ENCODE results near the gene NFKB1.

NFKB1 gene

DNA sequence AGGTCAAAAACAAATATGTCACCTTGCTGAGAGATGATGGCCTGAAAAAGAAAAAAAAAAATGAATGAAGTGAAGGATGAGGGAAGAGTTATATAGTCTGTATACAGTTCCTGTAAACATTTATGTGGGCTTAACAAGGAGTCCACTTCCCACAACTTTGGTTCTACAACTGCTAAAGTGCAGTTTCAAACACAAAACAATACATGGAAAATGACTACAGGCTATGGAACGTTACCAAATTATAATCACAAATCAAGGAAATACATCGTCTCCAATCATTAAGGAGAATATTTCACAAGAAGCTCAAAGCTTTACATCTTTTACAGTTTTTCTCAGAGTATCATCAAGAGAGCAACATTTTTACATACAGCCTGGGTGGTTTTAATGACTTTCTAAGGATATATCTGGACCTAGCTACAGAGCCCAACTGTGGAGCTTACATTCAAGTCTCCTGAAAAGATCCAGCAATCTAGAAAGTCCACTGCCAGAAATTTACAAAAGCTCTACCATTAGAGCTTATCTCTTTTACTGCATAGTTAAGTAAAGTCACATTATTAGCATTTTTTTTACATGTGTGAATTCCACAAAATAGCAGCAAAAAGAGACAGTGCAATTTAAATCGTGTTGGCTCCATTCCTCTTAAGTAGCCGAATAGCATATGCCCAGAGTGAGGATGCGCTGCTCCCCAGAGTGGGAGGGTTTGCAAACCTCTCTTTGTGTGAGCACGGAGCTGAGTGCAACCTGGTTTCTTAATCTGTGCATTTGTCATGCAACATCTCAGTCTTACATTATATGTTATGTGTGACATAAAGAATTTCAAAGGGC is 131.3 kb downstream of the NFKB1 start:
- no peak for DNase-seq

DNA sequence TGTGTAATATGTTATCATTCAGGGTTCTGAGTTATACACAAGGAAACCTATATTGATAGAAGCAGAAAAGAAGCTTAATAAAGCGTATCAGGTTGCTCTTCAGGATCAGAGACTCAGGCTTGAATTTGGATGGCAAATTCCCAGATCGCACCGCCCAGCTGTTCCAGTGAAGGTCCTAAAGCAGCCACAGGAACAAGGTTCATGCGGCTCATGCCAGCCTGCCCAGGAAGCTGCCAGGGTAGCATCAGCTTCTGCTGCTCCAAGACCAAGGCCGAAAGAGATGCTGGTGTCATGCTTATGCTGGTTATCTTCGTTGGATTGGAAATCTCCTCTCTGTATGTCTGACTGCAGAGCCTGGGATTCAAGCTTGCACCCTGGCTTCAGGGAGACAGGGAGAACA is 131.9 kb downstream of the NFKB1 start:
- DNase-seq, result no peak

GRCh38 chr4:102637391-102637790 is 136.2 kb downstream of the NFKB1 start:
- no peak for DNase-seq

DNA sequence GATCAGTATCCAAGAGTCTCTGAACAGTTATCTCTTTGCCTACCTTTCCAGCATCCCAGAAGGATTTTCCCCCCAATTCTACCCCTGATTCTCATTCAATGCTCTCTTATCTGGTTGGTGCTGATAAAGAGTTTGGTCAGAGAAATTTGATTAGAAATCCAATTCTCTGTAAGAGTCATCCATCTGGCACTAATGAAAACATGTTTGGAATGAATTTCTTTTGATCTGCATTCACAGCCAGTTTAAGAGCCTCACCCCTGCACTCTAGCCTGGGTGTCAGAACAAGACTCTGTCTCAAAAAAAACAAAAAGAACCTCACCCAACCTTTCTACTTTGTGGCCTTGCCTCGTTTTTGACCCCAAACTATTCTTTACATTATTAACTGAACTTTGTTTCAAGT is 137.5 kb downstream of the NFKB1 start:
- DNase-seq, result no peak

GRCh38 chr4:102639598-102639997 is 138.4 kb downstream of the NFKB1 start:
- DNase-seq, result no peak

DNA sequence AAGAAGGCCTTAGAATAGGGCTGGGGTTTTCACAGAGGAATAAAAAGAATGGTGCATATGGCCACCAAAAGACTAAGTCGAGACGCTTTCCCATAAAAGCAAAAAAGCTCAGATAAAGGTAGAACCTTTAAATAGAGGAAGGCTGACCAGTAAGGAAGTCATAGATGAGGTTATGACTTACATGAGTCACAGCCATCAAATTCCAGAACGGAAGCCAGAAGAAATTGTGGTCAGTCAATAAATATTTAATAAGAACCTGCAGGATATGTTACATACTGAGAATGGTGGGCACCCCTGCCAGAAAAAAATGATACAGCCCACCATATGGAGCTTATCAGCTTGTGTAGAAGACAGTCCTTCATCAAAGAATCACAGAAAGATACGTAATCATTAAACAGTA is 139.5 kb downstream of the NFKB1 start:
- DNase-seq, result no peak

DNA sequence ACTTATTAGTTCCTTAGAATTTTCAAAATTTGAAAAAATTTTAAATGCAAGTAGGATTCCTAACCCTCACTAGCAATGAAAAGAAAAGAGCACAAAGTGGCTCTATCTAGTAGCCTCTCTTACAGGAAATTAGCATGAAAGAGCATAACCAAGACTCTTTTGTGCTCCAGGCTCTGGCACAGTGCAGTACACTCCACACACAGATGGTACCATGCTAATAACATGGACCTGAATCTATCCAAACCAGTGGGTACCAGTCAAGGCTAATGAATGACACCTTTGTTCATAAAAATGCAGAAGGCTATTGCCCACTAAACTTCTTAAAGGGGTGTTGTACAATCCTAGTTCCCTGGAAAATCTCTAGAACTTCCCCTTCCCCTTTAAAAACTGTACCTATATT is 140.6 kb downstream of the NFKB1 start:
- DNase-seq, result no peak

DNA sequence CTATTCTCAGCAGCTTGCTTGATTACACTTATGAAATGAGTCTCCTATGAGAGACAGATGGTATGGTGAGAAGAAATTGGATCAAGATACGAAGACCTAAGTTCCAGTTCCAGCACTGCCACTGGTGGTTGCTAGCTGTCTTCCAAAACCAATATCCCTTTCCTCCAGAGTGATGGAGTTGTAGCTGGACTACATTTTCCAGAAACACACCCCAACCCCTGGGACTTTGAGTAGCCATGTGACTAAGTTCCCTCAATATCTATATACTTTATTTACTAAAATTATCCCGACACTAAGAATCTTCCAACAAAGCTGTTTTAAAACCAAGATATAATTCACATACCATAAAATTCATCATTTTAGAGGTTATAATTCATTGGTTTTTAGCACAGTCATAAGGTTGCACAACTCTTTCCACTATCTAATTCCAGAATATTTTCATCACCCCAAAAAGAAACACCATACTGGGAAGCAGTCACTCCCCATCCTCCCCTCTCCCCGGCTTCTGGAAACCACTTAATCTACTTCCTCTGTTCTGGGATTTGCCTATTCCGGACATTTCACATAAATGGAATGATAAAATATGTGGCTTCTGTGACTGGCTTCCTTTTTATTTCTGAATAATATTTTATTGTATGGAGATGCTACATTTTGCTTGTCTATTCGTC is 141.6 kb downstream of the NFKB1 start:
- DNase-seq, result no peak

GRCh38 chr4:102647117-102647516 is 146.0 kb downstream of the NFKB1 start:
- no peak for DNase-seq

GRCh38 chr4:102657206-102657605 is 156.0 kb downstream of the NFKB1 start:
- no peak for DNase-seq

DNA sequence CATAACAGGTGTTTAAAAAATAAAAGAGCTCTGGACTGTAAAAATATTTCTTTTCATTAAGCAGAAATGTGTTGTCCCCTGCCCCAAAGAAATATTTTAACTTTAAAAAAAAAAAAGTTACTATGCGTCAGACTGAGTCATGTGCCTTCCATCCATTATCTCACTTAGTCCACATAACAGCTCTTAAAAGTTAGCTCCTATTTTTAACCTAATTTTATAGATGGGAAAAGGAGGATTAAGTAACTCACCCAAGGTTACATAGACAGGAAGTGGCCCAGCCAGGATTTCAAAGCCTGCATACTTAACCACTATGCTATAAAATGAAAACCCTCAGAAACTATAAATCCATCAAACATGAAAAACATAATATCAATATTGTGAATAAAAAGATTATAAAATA is 161.9 kb downstream of the NFKB1 start:
- DNase-seq, result no peak

GRCh38 chr4:102665527-102665926 is 164.4 kb downstream of the NFKB1 start:
- DNase-seq, result no peak

Data from stimulated activated CD4-positive, alpha-beta T cell treated with anti-CD3 and anti-CD28 coated beads, Interleukin-4, amount 100 ng/mL, for 4 hours (primary cell).